Daoy (cell line): ENCODE measurements around the gene ATP5IF1. TPM values are rescaled to one million over a fixed set of nuclear protein-coding genes. Genes with fewer than 3 reads are reported as not detected.
A peak's percentile ranks its signal among the peaks of the same experiment; 100 is the strongest.

ENCODE experiments used
- DNase-seq: peaks from one replicate; pipeline ENCODE4 v3.0.0-alpha.2; 2015; ENCODE audit warnings: low read depth
- total RNA-seq: library from RNA; depleted of rRNA; stranded (reverse); fragments of >200 nt; shearing (Covaris generic); gene quantifications from 2 replicates; pipeline ENCODE4 v1.2.3, GENCODE V29; 2014

The ATP5IF1 gene
- total RNA-seq, 1 experiment from 2014 or later = 150 TPM

GRCh38 chr1:28236656-28237322, 865 bp downstream of the ATP5IF1 start:
- DNase-seq = no peak

GRCh38 chr1:28239004-28239403, 3.1 kb downstream of the ATP5IF1 start:
- DNase-seq = no peak

GRCh38 chr1:28240024-28240423, 4.1 kb downstream of the ATP5IF1 start:
- no peak for DNase-seq

- no peak for DNase-seq
Measured at GRCh38 chr1:28241638-28242241, 5.8 kb downstream of the ATP5IF1 start.

GRCh38 chr1:28243685-28244311, 7.9 kb downstream of the ATP5IF1 start:
- no peak for DNase-seq

- no peak for DNase-seq
Measured at GRCh38 chr1:28244549-28245251, 8.8 kb downstream of the ATP5IF1 start.

- peak; percentile 15 for DNase-seq
Measured at GRCh38 chr1:28246427-28246832, 10.5 kb downstream of the ATP5IF1 start.

- DNase-seq = no peak
Measured at GRCh38 chr1:28247612-28248272, 11.8 kb downstream of the ATP5IF1 start.

GRCh38 chr1:28248273-28249012, 12.5 kb downstream of the ATP5IF1 start:
- peak; percentile 79 for DNase-seq

GRCh38 chr1:28249013-28249865, 13.3 kb downstream of the ATP5IF1 start:
- peak; percentile 76 for DNase-seq

- no peak for DNase-seq
Measured at GRCh38 chr1:28249866-28250295, 14.0 kb downstream of the ATP5IF1 start.

GRCh38 chr1:28256197-28256827, 20.4 kb downstream of the ATP5IF1 start:
- no peak for DNase-seq

- no peak for DNase-seq
Measured at GRCh38 chr1:28257736-28258135, 21.8 kb downstream of the ATP5IF1 start.

- DNase-seq = peak; percentile 12
Measured at GRCh38 chr1:28258628-28259251, 22.8 kb downstream of the ATP5IF1 start.

- DNase-seq = peak; percentile 98
Measured at GRCh38 chr1:28259252-28259933, 23.5 kb downstream of the ATP5IF1 start, which contains the start of gene SESN2. SESN2 (plus strand) TSS chr1:28259518; CDS start chr1:28259848, 330 bp downstream.

- DNase-seq = peak; percentile 68
Measured at GRCh38 chr1:28259934-28260802, 24.2 kb downstream of the ATP5IF1 start.

GRCh38 chr1:28260803-28261174, 24.9 kb downstream of the ATP5IF1 start:
- DNase-seq = no peak

GRCh38 chr1:28264897-28265296, 29.0 kb downstream of the ATP5IF1 start:
- DNase-seq = no peak
